ENCODE measurements around the gene ERC2.

GRCh38 chr3:56428667-56429066, 39.6 kb downstream of the ERC2 start:
- TF ChIP-seq, protein P1, sequence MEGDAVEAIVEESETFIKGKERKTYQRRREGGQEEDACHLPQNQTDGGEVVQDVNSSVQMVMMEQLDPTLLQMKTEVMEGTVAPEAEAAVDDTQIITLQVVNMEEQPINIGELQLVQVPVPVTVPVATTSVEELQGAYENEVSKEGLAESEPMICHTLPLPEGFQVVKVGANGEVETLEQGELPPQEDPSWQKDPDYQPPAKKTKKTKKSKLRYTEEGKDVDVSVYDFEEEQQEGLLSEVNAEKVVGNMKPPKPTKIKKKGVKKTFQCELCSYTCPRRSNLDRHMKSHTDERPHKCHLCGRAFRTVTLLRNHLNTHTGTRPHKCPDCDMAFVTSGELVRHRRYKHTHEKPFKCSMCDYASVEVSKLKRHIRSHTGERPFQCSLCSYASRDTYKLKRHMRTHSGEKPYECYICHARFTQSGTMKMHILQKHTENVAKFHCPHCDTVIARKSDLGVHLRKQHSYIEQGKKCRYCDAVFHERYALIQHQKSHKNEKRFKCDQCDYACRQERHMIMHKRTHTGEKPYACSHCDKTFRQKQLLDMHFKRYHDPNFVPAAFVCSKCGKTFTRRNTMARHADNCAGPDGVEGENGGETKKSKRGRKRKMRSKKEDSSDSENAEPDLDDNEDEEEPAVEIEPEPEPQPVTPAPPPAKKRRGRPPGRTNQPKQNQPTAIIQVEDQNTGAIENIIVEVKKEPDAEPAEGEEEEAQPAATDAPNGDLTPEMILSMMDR (IDR thresholded peaks at IDR 0.05), result no peak
- no peak for TF ChIP-seq POLR2A (IDR thresholded peaks at IDR 0.05)
